Stimulated activated CD4-positive, alpha-beta T cell treated with anti-CD3 and anti-CD28 coated beads, Interleukin-4, amount 100 ng/mL, for 1 hour (primary cell): ENCODE data around the gene TCEA3.
"Not testable (repeated sequence)": the region's sequence is repeated elsewhere in the genome, so short reads cannot be mapped to it uniquely, and the experiment has no call there.

ENCODE experiments used
- DNase-seq: peaks from one replicate; pipeline ENCODE4 v3.0.0-alpha.2; 2020

The TCEA3 gene

GRCh38 chr1:23387494-23387893 lies 37.1 kb downstream of the TCEA3 start:
- no peak for DNase-seq

GRCh38 chr1:23385119-23385621 lies 39.4 kb downstream of the TCEA3 start:
- DNase-seq = no peak

- no peak for DNase-seq
Observed at GRCh38 chr1:23384312-23385058, 40.1 kb downstream of the TCEA3 start.

DNA sequence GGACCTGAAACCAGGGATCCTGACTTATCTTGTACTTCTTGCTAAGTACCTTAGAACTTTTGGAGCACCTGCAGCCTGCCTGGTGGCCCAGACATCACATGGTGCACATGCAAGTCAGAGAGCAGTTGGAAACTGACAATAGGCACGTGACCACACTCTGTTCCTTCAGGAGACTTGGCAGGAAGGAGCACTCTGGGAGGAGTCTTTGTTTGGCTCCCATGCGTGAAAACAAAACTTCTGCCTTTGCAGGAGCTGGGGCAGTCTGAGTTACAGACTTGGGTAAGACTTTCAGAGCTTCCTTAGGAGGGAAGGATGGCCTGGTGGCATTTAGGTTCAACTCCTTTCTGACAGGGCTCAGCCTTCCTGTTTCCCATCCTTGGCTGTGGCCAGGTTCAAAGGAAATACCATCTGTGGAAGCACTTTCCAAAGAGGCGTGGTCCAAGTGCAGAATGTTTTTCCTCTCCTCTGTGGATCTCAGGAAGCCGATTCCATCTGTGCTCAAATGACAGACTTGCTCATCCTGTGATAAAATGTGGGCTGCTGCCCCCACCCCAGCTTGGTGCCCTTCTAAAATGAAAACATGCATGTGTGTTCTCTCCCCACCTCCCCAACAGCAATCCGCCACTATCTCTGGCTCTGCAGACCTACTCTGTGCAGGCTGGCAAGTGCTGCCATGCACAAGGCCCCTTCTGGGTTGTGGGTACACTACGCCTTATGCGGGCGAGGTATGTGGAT lies 40.8 kb downstream of the TCEA3 start:
- DNase-seq = no peak

GRCh38 chr1:23381233-23381885 lies 43.2 kb downstream of the TCEA3 start:
- DNase-seq = no peak

DNA sequence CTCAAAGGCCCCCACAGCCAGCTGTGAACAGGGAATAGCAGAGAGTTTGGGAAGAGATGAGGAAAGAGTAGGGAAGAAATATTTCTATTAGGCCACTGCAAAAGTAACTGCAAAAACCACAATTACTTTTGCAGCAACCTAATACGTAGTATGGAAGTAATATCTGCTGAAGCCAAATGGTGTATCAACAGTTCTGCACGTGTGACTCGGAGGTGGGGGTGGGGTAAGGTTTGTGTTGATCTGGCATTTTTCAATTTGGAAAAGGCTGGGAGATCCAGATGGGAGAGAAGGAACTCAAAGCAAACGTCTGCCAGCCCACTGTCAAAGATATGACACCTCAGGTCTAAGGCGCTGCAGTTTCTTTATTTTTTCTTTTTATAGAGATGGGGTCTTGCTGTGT lies 43.8 kb downstream of the TCEA3 start:
- no peak for DNase-seq

DNA sequence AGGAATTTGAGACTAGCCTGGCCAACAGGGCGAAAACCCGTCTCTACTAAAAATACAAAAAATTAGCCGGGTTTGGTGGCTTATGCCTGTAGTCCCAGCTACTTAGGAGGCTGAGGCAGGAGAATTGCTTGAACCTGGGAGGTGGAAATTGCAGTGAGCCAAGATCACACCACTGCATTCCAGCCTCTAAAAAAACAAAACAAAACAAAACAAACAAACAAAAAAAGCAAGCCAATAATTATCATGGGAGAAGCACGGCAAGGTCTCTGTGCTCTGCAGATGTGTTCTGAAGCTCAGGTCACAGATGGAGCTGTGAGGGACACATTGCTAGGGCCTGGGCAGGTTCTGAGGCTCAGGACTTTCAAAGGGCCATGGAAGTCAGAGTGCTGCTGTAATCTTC lies 44.3 kb downstream of the TCEA3 start:
- not testable (repeated sequence) for DNase-seq

GRCh38 chr1:23376890-23377811 lies 47.4 kb downstream of the TCEA3 start:
- no peak for DNase-seq

DNA sequence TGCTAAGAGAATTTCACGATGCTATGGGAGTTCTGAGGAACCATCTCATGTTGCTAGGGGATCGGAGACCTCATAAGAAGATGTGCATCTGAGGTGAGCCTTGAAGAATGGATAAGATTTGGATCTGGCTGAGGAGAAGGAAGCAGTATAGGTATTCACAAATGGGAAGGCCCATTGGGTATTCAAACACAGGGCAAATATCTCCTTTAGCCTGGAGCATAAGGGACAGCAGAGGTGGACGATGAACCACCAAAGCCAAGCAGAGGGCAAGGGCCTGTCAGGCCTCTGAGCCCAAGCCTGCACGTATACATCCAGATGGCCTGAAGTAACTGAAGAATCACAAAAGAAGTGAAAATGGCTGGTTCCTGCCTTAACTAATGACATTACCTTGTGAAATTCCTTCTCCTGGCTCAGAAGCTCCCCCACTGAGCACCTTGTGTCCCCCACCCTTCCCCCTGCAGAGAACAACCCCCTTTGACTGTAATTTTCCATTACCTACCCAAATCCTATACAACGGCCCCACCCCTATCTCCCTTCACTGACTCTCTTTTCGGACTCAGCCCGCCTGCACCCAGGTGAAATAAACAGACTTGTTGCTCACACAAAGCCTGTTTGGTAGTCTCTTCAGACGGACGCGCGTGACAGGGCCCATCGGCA lies 50.3 kb downstream of the TCEA3 start:
- not testable (repeated sequence) for DNase-seq

DNA sequence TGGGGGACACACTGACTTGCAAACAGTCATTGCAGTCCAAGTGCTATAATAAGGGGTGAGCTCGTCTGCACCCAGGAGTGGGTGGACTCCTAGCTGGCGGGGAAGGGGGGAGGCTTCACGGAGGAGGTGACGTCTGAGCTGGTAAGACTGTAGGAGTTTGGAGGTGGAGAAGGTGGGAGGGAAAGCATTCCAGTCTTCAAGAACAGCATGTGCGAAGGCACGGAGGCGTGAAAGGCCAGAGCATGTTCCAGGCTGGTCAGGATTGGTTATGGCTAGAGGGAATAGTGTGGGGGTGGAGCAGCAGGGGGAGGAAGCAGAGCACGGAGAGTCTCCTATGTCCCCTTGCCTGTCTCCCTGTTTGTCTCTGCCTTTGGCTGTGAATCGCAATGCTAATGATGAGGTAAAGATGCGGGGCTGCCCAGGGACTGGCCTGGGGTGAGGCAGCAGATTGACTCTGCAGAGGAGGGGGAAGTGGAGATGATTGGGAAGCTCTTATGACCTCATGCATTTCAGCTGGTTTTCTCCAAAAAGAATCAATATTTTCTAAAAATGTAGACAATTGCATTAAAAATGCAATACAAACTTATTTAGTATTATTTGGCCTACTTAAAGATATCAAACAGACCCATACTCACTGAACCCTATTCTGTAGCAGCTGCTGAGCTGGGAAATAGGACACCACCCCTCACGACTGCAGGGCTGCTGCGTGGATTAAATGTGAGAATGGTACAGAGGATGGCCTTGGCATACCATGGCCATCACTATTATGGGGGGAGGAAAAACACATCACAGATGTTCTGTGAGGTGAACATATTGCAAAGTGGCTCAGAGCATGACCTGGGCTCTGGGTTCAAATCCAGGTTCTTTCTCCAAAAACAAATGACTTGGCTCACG lies 52.3 kb downstream of the TCEA3 start:
- DNase-seq = no peak

- no peak for DNase-seq
Observed at GRCh38 chr1:23370709-23371584, 53.6 kb downstream of the TCEA3 start.

GRCh38 chr1:23370330-23370708 lies 54.2 kb downstream of the TCEA3 start:
- DNase-seq = no peak

DNA sequence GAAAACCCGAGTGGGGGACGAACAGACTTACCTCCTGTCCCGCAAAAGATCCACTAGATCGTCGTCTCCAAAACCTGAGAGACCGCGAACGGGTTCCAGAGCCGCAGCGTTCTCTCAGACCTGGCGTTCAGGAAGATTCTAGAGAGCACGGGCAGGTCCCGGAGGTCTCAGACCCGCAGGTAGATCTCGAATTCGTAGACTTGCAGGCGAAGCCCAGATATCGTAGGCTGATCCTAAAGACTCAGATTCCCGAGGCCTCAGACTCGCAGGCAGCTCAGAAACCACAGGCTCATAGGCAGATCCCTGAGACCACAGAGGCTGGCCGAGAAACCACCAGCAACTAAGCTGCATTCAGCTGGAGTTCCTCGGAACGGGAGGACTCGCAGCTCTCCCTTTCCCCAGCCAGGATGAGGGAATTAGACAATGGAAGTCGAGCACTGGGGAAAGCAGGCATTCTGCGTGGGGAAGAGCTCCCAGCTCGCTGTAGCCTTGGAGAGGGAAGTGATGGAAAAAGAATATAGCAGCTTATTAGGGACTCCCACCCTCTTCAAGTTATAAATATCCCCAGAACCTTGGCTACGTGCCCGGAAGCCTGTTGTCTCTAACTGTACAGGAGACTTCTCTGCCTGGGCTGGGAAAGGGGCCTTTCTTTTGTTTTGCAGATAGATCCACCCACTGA lies 55.1 kb downstream of the TCEA3 start, which contains the start of gene ZNF436:
TSS of gene ZNF436 (minus strand) at position 502 of the 679 bp plus-strand sequence. CDS start 1,831 bp downstream, outside the sequence.
- DNase-seq = peak; percentile 25

GRCh38 chr1:23368562-23369334 lies 55.8 kb downstream of the TCEA3 start:
- peak; percentile 87 for DNase-seq

GRCh38 chr1:23367791-23368561 lies 56.6 kb downstream of the TCEA3 start:
- peak; percentile 96 for DNase-seq

- DNase-seq = no peak
Observed at GRCh38 chr1:23367451-23367790, 57.1 kb downstream of the TCEA3 start.

DNA sequence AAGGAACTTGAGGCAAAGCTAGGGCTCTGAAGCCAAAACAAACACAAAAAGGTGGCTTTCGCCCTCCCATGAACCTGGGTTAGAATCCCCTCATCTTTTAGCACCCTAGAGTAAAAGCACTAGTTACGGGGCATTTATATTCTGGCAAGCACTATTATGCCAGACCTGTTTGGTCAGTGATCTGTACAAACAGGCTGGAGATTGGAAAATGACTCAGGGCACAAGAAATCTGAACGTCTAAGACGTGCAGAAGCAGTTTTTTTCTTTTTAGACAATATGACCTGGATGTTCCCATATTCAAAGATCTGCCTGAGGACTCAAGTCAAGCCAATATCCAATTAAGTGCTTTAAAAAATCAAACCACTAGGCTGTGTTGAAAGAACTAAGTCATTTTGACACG lies 58.0 kb downstream of the TCEA3 start:
- DNase-seq = no peak

- DNase-seq = no peak
Observed at GRCh38 chr1:23366146-23366545, 58.4 kb downstream of the TCEA3 start.
